ENCODE measurements around the gene ARMC10. TPM values are rescaled to one million over a fixed set of nuclear protein-coding genes. Genes with fewer than 3 reads are reported as not detected.
A peak's percentile ranks its signal among the peaks of the same experiment; 100 is the strongest.
"Not testable (repeated sequence)": the region's sequence is repeated elsewhere in the genome, so short reads cannot be mapped to it uniquely, and the experiment has no call there.

ARMC10 gene
- 24.9 and 26.7 TPM in 2 replicates for total RNA-seq

GRCh38 chr7:103074519-103075336, at the start of gene ARMC10, which contains the start of gene FBXL13:
Gene ARMC10 (plus strand): TSS chr7:103075140. CDS start chr7:103075273, 133 bp downstream.
Gene FBXL13 (minus strand): TSS chr7:103074796.
- TF ChIP-seq CTCF (IDR thresholded peaks at IDR 0.05): no peak
- DNase-seq (peak; percentile 95), ATAC-seq (ENCODE audit: low read depth) (peak; percentile 85)
- ChIA-PET POLR2A (interaction anchor here (0.6 to 2.0 kb wide), 12 partner anchors 9 to 711 kb away, joined by 3 to 19 read pairs (median 6); partner anchors contain the start of genes FAM185A and NAPEPLD), CTCF (interaction anchor here (1.2 to 1.8 kb wide), 4 partner anchors 9 to 14 kb away, joined by 3 to 10 read pairs (median 4); no protein-coding TSS in a partner anchor)
- Mint-ChIP-seq H3K4me1 (peaks cover 41% of the 10 kb centered on the region), H3K9me3 (no peaks in the 10 kb centered on the region), H3K27ac (peak within 1 kb of the TSS; percentile 95), H3K4me3 (peak within 1 kb of the TSS; percentile 94), H3K36me3 (ENCODE audit: low read depth) (peaks cover 12% of the 10 kb centered on the region), H3K27me3 (no peaks in the 10 kb centered on the region)
- intact Hi-C loops (cut with micrococcal nuclease): loop anchor here (1.0 to 10.0 kb wide), 7 partner anchors 75 to 1940 kb away; partner anchors contain the start of genes DNAJC2, FAM185A, KMT2E and NAPEPLD

- intact Hi-C loops (cut with micrococcal nuclease): no loop called here
- no peak for TF ChIP-seq CTCF (IDR thresholded peaks at IDR 0.05)
- peaks cover 17% of the 10 kb centered on the region for H3K9me3 Mint-ChIP-seq
- H3K4me1 Mint-ChIP-seq: peaks cover 6% of the 10 kb centered on the region
- POLR2A ChIA-PET: no interaction called here
- H3K36me3 Mint-ChIP-seq (ENCODE audit: low read depth): peaks cover 3% of the 10 kb centered on the region
- H3K27me3 Mint-ChIP-seq: no peaks in the 10 kb centered on the region
- no peak overlapping the region for H3K27ac Mint-ChIP-seq
- H3K4me3 Mint-ChIP-seq: no peak overlapping the region
- DNase-seq (no peak), ATAC-seq (ENCODE audit: low read depth) (peak; percentile 61)
- CTCF ChIA-PET: no interaction called here
Observed at GRCh38 chr7:103025341-103025740, 49.6 kb upstream of the ARMC10 start.

- no peak for ATAC-seq (ENCODE audit: low read depth)
- CTCF ChIA-PET: no interaction called here
- Mint-ChIP-seq H3K27ac (no peak overlapping the region), H3K4me1 (no peaks in the 10 kb centered on the region), H3K4me3 (no peak overlapping the region), H3K9me3 (no peaks in the 10 kb centered on the region), H3K36me3 (ENCODE audit: low read depth) (no peaks in the 10 kb centered on the region), H3K27me3 (no peaks in the 10 kb centered on the region)
- POLR2A ChIA-PET: no interaction called here
- DNase-seq: no peak
- TF ChIP-seq CTCF (IDR thresholded peaks at IDR 0.05): no peak
- intact Hi-C loops (cut with micrococcal nuclease): no loop called here
Observed at GRCh38 chr7:103031024-103031423, 43.9 kb upstream of the ARMC10 start.

- intact Hi-C loops (cut with micrococcal nuclease): no loop called here
- H3K4me3 Mint-ChIP-seq: no peak overlapping the region
- H3K4me1 Mint-ChIP-seq: no peaks in the 10 kb centered on the region
- H3K27ac Mint-ChIP-seq: no peak overlapping the region
- TF ChIP-seq CTCF (IDR thresholded peaks at IDR 0.05): no peak
- no peaks in the 10 kb centered on the region for H3K9me3 Mint-ChIP-seq
- DNase-seq: no peak
- no peaks in the 10 kb centered on the region for H3K36me3 Mint-ChIP-seq (ENCODE audit: low read depth)
- POLR2A ChIA-PET: no interaction called here
- no peak for ATAC-seq (ENCODE audit: low read depth)
- CTCF ChIA-PET: no interaction called here
- no peaks in the 10 kb centered on the region for H3K27me3 Mint-ChIP-seq
Observed at GRCh38 chr7:103031781-103032180, 43.2 kb upstream of the ARMC10 start.

GRCh38 chr7:103034318-103034717, 40.6 kb upstream of the ARMC10 start:
- H3K36me3 Mint-ChIP-seq (ENCODE audit: low read depth); CTCF ChIA-PET; DNase-seq; H3K4me3 Mint-ChIP-seq; H3K4me1 Mint-ChIP-seq; H3K27ac Mint-ChIP-seq; POLR2A ChIA-PET; ATAC-seq (ENCODE audit: low read depth); intact Hi-C loops (cut with micrococcal nuclease); H3K9me3 Mint-ChIP-seq; H3K27me3 Mint-ChIP-seq: not testable (repeated sequence)
